Measurements from ENCODE around the gene TNFRSF8. TPM values are rescaled to one million over a fixed set of nuclear protein-coding genes. Genes with fewer than 3 reads are reported as not detected.
"Not testable (repeated sequence)": the region's sequence is repeated elsewhere in the genome, so short reads cannot be mapped to it uniquely, and the experiment has no call there.

The TNFRSF8 gene
- total and polyA plus RNA-seq, 10 donors = 1.3 to 7.6 (median 2.0) TPM

DNA sequence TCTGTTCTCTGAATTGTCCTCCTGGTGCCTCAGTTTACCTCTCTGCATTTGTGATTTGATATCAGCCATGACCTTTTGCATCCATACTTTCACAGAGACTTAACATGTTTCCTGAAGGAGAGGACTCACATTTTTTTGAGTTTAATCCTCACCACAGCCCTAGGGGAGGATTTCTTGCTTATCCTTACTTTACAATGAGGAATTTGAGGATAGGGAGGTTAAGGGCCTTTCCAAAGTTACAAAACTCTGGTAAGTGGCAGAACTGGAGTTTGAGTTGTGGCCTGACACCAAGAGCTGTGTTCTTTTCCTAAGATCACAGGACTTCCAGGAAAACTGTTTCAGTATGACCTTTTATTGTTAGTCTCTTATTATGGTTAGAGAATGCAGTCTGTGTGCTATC lies 34.2 kb downstream of the TNFRSF8 start:
- no peak overlapping the region for H3K27ac ChIP-seq
- H3K36me3 ChIP-seq = no peaks in the 10 kb centered on the region
- H3K9me3 ChIP-seq = peaks cover 0 to 16% (median 11%) of the 10 kb centered on the region in 8 donors
- TF ChIP-seq POLR2AphosphoS5 (IDR thresholded peaks at IDR 0.05) = no peak
- TF ChIP-seq, protein P1, sequence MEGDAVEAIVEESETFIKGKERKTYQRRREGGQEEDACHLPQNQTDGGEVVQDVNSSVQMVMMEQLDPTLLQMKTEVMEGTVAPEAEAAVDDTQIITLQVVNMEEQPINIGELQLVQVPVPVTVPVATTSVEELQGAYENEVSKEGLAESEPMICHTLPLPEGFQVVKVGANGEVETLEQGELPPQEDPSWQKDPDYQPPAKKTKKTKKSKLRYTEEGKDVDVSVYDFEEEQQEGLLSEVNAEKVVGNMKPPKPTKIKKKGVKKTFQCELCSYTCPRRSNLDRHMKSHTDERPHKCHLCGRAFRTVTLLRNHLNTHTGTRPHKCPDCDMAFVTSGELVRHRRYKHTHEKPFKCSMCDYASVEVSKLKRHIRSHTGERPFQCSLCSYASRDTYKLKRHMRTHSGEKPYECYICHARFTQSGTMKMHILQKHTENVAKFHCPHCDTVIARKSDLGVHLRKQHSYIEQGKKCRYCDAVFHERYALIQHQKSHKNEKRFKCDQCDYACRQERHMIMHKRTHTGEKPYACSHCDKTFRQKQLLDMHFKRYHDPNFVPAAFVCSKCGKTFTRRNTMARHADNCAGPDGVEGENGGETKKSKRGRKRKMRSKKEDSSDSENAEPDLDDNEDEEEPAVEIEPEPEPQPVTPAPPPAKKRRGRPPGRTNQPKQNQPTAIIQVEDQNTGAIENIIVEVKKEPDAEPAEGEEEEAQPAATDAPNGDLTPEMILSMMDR (IDR thresholded peaks at IDR 0.05 in 8 of 11, conservative IDR thresholded peaks at IDR 0.05 in 3 of 11) = no peak
- TF ChIP-seq POLR2A (IDR thresholded peaks at IDR 0.05) = no peak
- intact Hi-C loops (cut with DNase I; ENCODE audit: low total_unique reads) = no loop called here
- no peaks in the 10 kb centered on the region for H3K27me3 ChIP-seq (replicated peaks in 1 of 7)
- H3K4me3 ChIP-seq = no peak overlapping the region
- no peak for DNase-seq
- no peaks in the 10 kb centered on the region for H3K4me1 ChIP-seq

DNA sequence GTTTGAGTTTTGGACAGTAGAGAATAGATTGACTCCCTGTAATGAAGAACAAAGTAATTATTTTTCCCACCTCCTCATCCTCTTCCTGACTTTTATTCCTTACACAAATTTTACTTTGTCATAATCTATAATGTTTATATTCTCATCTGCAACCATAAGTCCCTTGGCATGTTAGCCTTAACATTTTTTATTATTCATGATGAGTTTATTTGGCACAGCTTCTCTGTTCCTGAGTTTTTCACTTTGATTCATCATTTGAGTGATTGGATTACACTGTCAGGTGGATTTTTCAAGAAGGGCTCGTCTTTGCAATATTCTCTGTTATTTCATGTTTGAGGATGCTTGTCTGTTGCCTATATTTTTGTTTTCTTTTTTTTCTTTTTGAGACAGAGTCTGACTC lies 35.7 kb downstream of the TNFRSF8 start:
- no peak overlapping the region for H3K27ac ChIP-seq
- intact Hi-C loops (cut with DNase I; ENCODE audit: low total_unique reads) = no loop called here
- H3K36me3 ChIP-seq = no peaks in the 10 kb centered on the region
- no peaks in the 10 kb centered on the region for H3K4me1 ChIP-seq
- H3K9me3 ChIP-seq = peaks cover 0 to 16% (median 11%) of the 10 kb centered on the region in 8 donors
- TF ChIP-seq POLR2AphosphoS5 (IDR thresholded peaks at IDR 0.05) = no peak
- no peak for TF ChIP-seq POLR2A (IDR thresholded peaks at IDR 0.05)
- H3K4me3 ChIP-seq = no peak overlapping the region
- 72 to 91% (median 80%) methylated on average over 1 of the region's 1 CpG for WGBS, 5 donors
- no peak for DNase-seq
- no peaks in the 10 kb centered on the region for H3K27me3 ChIP-seq (replicated peaks in 1 of 7)

DNA sequence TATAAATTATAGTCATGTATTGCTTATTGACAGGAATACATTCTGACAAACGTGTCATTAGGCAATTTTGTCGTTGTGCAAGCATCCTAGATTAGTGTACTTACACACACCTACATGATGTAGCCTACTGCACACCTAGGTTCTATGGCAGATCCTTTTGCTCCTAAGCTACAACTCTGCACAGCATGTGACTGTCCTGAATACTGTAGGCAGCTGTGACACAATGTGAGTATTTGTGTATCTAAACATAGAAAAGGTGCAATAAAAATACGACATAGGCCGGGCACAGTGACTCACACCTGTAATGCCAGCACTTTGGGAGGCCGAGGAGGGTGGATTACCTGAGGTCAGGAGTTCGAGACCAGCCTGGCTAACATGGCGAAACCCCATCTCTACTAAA lies 36.5 kb downstream of the TNFRSF8 start:
- Histone ChIP-seq H3K9me3 (peaks cover 0 to 16% (median 11%) of the 10 kb centered on the region in 8 donors), H3K4me3 (no peak overlapping the region), H3K36me3 (no peaks in the 10 kb centered on the region), H3K4me1 (no peaks in the 10 kb centered on the region), H3K27me3 (replicated peaks in 1 of 7) (no peaks in the 10 kb centered on the region), H3K27ac (no peak overlapping the region)
- TF ChIP-seq POLR2A (IDR thresholded peaks at IDR 0.05) (no peak), POLR2AphosphoS5 (IDR thresholded peaks at IDR 0.05) (no peak)
- TF ChIP-seq, protein P1 (IDR thresholded peaks at IDR 0.05 in 8 of 11, conservative IDR thresholded peaks at IDR 0.05 in 3 of 11) = no peak
- intact Hi-C loops (cut with DNase I; ENCODE audit: low total_unique reads) = no loop called here
- no peak for DNase-seq
- WGBS, 5 donors = 81 to 96% (median 84%) methylated on average over 7 of the region's 7 CpGs

DNA sequence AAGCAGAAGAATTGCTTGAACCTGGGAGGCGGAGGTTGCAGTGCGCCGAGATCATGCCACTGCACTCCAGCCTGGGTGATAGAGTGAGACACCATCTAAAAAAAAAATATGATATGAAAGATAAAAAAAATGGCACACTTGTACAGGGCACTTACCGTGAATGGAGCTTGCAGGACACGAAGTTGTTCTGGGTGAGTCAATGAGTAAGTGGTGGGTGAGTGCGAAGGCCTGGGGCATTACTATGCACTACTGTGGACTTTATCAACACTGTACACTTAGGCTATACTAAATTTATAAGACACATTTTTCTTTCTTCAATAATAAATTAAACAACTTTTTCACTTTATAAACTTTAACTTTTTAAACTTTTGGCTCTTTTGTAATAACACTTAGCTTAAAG lies 37.0 kb downstream of the TNFRSF8 start:
- DNase-seq = peak; percentile 18
- TF ChIP-seq POLR2A (IDR thresholded peaks at IDR 0.05) (no peak), POLR2AphosphoS5 (IDR thresholded peaks at IDR 0.05) (no peak)
- TF ChIP-seq, protein P1 (IDR thresholded peaks at IDR 0.05 in 8 of 11, conservative IDR thresholded peaks at IDR 0.05 in 3 of 11) = no peak

DNA sequence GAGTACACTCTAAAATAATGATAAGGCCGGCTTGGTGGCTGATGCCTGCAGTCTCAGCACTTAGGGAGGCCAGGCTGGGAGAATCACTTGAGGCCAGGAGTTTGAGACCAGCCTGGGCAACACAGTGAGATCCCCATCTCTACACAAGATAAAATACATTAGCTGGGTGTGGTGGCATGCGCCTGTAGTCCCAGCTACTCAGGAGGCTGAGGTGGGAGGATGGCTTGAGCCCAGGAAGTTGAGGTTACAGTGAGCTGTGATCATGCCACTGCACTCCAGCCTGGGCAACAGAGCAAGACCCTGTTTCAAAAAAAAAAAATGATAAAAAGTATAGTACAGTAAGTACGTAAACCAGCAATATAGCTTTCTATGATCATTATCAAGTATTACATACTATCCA lies 38.0 kb downstream of the TNFRSF8 start:
- H3K27me3 ChIP-seq (replicated peaks in 1 of 7); H3K4me1 ChIP-seq; H3K36me3 ChIP-seq; intact Hi-C loops (cut with DNase I; ENCODE audit: low total_unique reads); H3K4me3 ChIP-seq; H3K27ac ChIP-seq: not testable (repeated sequence)
- peak; percentile 8 for DNase-seq
- WGBS, 5 donors = 91 to 95% (median 92%) methylated on average over 3 of the region's 3 CpGs
- H3K9me3 ChIP-seq = peaks cover 0 to 16% (median 11%) of the 10 kb centered on the region in 8 donors

More for the DNA sequence above, 37.0 kb downstream of the TNFRSF8 start:
- H3K4me1 ChIP-seq = no peaks in the 10 kb centered on the region
- H3K27ac ChIP-seq = no peak overlapping the region
- intact Hi-C loops (cut with DNase I; ENCODE audit: low total_unique reads) = no loop called here
- H3K4me3 ChIP-seq = no peak overlapping the region
- no peaks in the 10 kb centered on the region for H3K36me3 ChIP-seq
- H3K27me3 ChIP-seq (replicated peaks in 1 of 7) = peaks cover 0 to 1% (median 0%) of the 10 kb centered on the region in 7 donors
- peaks cover 0 to 16% (median 11%) of the 10 kb centered on the region in 8 donors for H3K9me3 ChIP-seq
- WGBS, 5 donors = 92 to 98% (median 94%) methylated on average over 6 of the region's 6 CpGs

Measured in spleen (tissue), 11 donors.